ENCODE results near the gene PCNX4.

Gene PCNX4

DNA sequence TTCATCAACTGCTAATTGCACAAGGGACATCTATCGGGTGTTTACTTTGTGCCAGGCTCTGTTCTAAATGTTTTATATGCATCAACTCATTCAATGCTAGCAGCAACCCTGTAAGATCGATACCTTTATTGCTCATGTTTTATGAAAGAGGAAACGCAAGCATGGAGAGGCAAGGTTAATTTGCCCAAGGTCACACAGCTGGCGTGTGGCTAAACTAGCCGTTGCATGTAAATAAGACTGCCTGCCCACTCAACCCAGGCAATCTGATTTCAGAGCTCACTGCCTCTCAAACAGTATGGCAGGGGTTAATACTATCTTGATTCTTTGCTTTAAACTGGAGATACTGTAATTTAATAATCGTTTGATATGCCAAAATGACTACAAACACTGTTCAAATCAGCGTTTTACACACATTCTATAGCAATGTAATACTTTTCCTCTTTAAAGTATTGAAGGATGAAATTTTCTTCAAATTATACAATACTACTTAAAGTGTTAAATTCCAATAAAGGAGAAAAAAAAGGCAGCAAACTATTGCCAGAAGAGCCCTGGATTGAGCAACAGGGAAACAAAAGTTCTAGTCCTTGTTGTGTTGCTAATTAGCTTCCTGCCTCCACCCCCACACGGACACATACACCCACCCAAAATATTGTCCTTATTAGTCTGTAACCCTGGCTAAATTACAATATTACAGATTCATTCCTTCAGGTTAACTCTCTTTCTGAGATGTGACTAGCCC lies 112.5 kb downstream of the PCNX4 start:
- no peak for TF ChIP-seq CTCF (IDR thresholded peaks at IDR 0.05)

- no peak for TF ChIP-seq CTCF (IDR thresholded peaks at IDR 0.05)
Measured at GRCh38 chr14:60204843-60205774, 113.4 kb downstream of the PCNX4 start.

GRCh38 chr14:60206249-60206670 lies 114.5 kb downstream of the PCNX4 start:
- no peak for TF ChIP-seq CTCF (IDR thresholded peaks at IDR 0.05)

DNA sequence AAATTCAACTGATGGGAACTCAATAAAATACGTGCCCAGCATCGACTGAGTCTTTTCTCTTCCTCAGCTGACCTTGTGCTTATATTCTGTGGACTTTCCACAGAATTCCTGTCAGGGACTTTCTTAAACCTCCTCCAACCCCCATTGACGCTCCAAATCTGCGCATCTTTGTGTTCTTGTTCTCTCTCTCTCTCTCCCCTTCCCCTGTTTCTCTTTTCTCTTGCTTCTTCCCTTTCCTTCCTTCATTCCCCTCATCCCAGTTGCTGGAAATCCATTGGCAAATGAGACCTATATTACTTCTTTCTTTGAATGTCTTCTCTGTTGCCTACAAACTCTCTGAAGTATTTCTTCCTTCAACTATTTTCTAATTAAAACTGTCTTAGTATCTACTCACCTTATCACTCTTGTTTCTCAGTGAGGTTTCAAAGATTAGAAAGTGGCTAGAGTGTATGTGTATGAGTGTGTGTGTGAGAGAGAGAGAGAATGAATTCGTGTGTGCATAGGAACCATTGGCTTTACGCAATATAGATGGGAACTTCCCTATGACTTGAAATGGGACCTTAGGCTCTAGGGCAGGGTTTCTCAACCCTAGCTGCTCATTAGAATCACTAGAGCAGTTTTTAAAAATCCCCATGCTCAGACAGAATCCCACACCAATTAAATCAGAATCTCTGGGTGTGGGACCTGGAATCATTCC lies 115.3 kb downstream of the PCNX4 start:
- TF ChIP-seq CTCF (IDR thresholded peaks at IDR 0.05), result no peak

DNA sequence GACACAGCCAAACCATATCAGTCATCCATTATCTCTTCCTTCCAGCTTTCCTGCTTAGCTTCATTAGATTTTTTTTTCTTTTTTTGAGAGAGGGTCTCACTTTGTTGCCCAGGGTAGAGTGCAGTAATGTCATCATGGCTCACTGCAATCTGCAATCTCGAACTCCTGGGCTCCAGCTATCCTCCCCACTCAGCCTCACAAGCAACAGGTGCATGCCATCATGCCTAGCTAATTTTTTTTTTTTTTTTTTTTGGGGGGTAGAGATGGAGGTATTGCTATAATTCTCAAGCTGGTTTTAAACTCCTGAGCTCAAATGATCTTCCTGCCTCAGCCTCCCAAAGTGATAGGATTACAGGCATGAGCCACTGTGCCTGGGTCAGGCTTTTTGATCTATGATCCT lies 119.0 kb downstream of the PCNX4 start:
- TF ChIP-seq CTCF (IDR thresholded peaks at IDR 0.05), result no peak

- TF ChIP-seq CTCF (IDR thresholded peaks at IDR 0.05), result no peak
Measured at GRCh38 chr14:60211153-60211552, 119.4 kb downstream of the PCNX4 start.
